A673 (cell line): ENCODE measurements around the gene CDHR4. TPM values are rescaled to one million over a fixed set of nuclear protein-coding genes. Genes with fewer than 3 reads are reported as not detected.

Experiments used
- BruUV-seq: library from RNA; stranded (reverse); fragments of 400-500 nt; replicated peaks from 2 replicates; lab custom pipeline; 2021; lab: Mats Ljungman, UMichigan
- CTCF ChIA-PET: fragments of 300-600 bp; sonication (Branson Sonifier 250); formaldehyde crosslinking; loops from one replicate; lab custom pipeline; 2022; ENCODE audit warnings: antibody characterized with exemption; lab: Charles Lee
- POLR2A ChIA-PET: fragments of 300-600 bp; sonication (Branson Sonifier 250); formaldehyde crosslinking; loops from one replicate; lab custom pipeline; 2022; ENCODE audit warnings: antibody characterized with exemption; ENCODE audit not compliant: low non-redundant PET; lab: Charles Lee
- DNase-seq: peaks from one replicate; pipeline ENCODE4 v3.0.0-alpha.2; 2015; ENCODE audit warnings: low spot score
- H3K27ac ChIP-seq: fragments of 200-600 bp; sonication (generic); 2 replicates; pipeline ENCODE4 v1.5.1; 2016; ENCODE audit warnings: mixed run types, low read depth, mild to moderate bottlenecking, mixed read lengths, antibody characterized with exemption, low read length; ENCODE audit not compliant: poor library complexity, severe bottlenecking
- H3K27me3 ChIP-seq: fragments of 200-600 bp; sonication (generic); replicated peaks from 2 replicates; pipeline ENCODE4 v1.6.1; 2017; ENCODE audit warnings: mixed run types, low read depth, mild to moderate bottlenecking, mixed read lengths, antibody characterized with exemption, low read length; ENCODE audit not compliant: insufficient read depth, poor library complexity
- H3K36me3 ChIP-seq: fragments of 200-600 bp; sonication (generic); 2 replicates; pipeline ENCODE4 v1.6.1; 2016; ENCODE audit warnings: mixed run types, mild to moderate bottlenecking, mixed read lengths, antibody characterized with exemption, low read length; ENCODE audit not compliant: insufficient read depth, poor library complexity, severe bottlenecking
- H3K4me1 ChIP-seq: fragments of 200-600 bp; sonication (generic); 2 replicates; pipeline ENCODE4 v1.6.1; 2017; ENCODE audit warnings: mixed run types, mild to moderate bottlenecking, mixed read lengths, antibody characterized with exemption, low read length; ENCODE audit not compliant: insufficient read depth, poor library complexity, severe bottlenecking
- H3K4me3 ChIP-seq: fragments of 200-600 bp; sonication (generic); 2 replicates; pipeline ENCODE4 v1.5.1; 2016; ENCODE audit warnings: low read depth, mixed run types, mild to moderate bottlenecking, mixed read lengths, low read length; ENCODE audit not compliant: poor library complexity, severe bottlenecking
- H3K9me3 ChIP-seq: fragments of 200-600 bp; sonication (generic); 2 replicates; pipeline ENCODE4 v1.6.1; 2016; ENCODE audit warnings: mixed run types, low read depth, mild to moderate bottlenecking, mixed read lengths, antibody characterized with exemption, low read length; ENCODE audit not compliant: poor library complexity, severe bottlenecking
- CTCF ChIP-seq: fragments of 300-800, 200-600 bp; sonication (generic); conservative IDR thresholded peaks from 2 replicates; pipeline ENCODE4 v1.5.1; 2017; ENCODE audit warnings: low read depth, mild to moderate bottlenecking, antibody characterized with exemption, low read length, moderate library complexity, mixed read lengths
- EZH2 ChIP-seq: fragments of 200-600 bp; sonication (generic); IDR thresholded peaks from 2 replicates; pipeline ENCODE4 v1.6.1; 2017; ENCODE audit warnings: borderline replicate concordance, low read depth, mild to moderate bottlenecking, mixed read lengths, antibody characterized with exemption, low read length; ENCODE audit not compliant: poor library complexity, severe bottlenecking
- intact Hi-C: fragments of 100-400 bp; cut with micrococcal nuclease; formaldehyde crosslinking; loops from one replicate; pipeline ENCODE4 v1.10.0; 2022; ENCODE audit not compliant: unreplicated experiment
- total RNA-seq: library from RNA; stranded (reverse); gene quantifications from 2 replicates; pipeline ENCODE4 v1.2.3, GENCODE V29; 2021

The CDHR4 gene
- total RNA-seq, 1 experiment from 2014 or later = not detected

DNA sequence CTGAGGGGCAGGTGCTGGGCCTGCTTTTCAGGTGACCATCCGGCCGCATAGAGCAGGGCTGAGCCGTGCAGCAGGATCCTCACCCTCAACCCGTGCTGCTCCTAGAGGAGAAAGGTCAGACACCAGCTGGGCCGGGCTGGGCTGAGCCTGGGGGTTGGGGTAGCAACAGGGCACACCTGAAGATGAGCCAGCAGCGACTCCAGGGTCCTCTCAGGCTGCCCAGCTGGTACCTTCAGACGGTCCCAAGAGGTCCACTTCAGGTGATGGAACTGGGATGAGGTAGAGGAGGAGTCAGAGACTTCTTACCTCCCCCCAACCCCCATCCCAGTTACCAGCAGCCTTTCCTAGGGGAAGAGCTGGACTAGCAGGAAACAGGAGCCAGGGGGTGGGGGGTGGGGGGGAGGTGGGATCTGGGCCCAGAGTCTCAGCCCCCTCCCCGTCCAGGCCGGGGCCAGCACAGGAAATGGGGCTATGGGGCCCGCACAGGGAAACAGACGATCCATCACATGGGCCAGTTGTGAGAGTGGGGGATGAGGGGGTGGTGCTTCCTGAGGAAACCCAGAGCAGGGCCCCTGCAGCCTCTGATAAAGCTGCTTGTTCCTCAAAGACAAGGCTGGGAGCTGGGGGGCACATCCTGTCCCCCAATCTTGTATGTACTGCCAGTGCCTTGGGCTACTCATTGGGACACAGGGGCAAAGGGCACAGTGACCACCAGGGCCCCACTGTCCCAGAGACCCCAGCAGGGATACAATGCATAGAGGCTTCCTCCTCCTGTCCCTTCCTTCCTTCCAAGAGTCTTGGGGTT lies 6.4 kb upstream of the CDHR4 start:
- peak overlapping the region; percentile 98 for H3K27ac ChIP-seq
- peaks cover 2% of the 10 kb centered on the region for H3K36me3 ChIP-seq
- ChIA-PET POLR2A (interaction anchor here (0.9 kb wide), 1 partner anchor 14 kb away, joined by 3 read pairs; no protein-coding TSS in a partner anchor), CTCF (interaction anchor here (0.9 to 1.9 kb wide), 2 partner anchors 30 to 33 kb away, joined by 8 to 20 read pairs; no protein-coding TSS in a partner anchor)
- DNase-seq = peak; percentile 79
- H3K4me1 ChIP-seq = peaks cover 37% of the 10 kb centered on the region
- no peaks in the 10 kb centered on the region for H3K27me3 ChIP-seq
- no TSS peak for BruUV-seq
- intact Hi-C loops = no loop called here
- H3K9me3 ChIP-seq = no peaks in the 10 kb centered on the region
- peak overlapping the region; percentile 17 for H3K4me3 ChIP-seq
- TF ChIP-seq EZH2 (no peak), CTCF (no peak)

- peak; percentile 91 for DNase-seq
- TF ChIP-seq CTCF (no peak), EZH2 (no peak)
- peaks cover 37% of the 10 kb centered on the region for H3K4me1 ChIP-seq
- H3K4me3 ChIP-seq = peak overlapping the region; percentile 17
- CTCF ChIA-PET = interaction anchor here (0.9 to 1.9 kb wide), 2 partner anchors 31 to 34 kb away, joined by 8 to 20 read pairs; no protein-coding TSS in a partner anchor
- no peaks in the 10 kb centered on the region for H3K27me3 ChIP-seq
- intact Hi-C loops = no loop called here
- peak overlapping the region; percentile 98 for H3K27ac ChIP-seq
- H3K36me3 ChIP-seq = peaks cover 2% of the 10 kb centered on the region
- POLR2A ChIA-PET = interaction anchor here (0.9 kb wide), 1 partner anchor 15 kb away, joined by 3 read pairs; no protein-coding TSS in a partner anchor
- BruUV-seq = no TSS peak
- no peaks in the 10 kb centered on the region for H3K9me3 ChIP-seq
These were observed 5.7 kb upstream of the CDHR4 start for GRCh38 chr3:49805367-49805782.

DNA sequence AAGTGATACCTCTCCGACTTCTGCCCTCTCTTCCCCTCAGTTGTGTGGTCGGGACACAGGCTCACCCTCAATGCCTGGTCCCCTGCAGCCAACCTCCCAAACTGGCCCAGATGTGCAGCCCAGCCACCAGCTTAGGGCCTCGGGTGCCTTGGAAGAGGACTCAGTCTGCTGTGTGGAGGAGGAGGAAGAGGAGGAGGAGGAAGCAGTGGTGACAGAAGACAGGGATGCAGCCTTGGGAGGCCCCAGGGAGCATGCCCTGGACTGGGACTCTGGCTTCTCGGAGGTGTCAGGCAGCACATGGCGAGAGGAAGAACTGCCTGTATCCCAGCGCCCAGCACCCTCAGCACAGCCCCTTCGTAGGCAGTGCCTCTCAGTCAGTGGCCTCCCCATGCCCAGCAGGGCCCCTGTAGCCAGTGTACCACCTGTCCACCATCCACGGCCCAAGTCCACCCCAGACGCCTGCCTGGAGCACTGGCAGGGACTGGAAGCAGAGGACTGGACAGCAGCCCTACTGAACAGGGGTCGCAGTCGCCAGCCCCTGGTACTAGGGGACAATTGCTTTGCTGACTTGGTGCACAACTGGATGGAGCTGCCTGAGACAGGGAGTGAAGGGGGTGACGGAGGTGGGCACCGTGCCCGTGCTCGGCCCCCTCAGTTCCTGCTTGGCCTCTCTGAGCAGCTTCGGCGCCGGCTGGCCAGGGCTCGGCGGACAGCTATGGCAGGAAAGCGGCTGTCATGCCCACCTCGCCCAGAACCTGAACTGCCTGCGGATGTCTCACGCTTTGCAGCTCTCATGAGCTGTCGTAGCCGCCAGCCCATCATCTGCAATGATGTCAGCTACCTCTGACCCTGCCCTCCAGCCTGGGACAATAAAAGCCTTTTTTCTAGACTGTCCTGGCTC lies 4.7 kb upstream of the CDHR4 start:
- intact Hi-C loops = no loop called here
- Histone ChIP-seq H3K36me3 (peaks cover 2% of the 10 kb centered on the region), H3K27me3 (no peaks in the 10 kb centered on the region), H3K4me3 (peak overlapping the region; percentile 64), H3K27ac (peak overlapping the region; percentile 98), H3K4me1 (peaks cover 37% of the 10 kb centered on the region), H3K9me3 (no peaks in the 10 kb centered on the region)
- ChIA-PET CTCF (interaction anchor here (1.9 kb wide), 1 partner anchor 35 kb away, joined by 8 read pairs; no protein-coding TSS in a partner anchor), POLR2A (no interaction called here)
- BruUV-seq = no TSS peak
- TF ChIP-seq CTCF = no peak
- no peak for TF ChIP-seq EZH2
- no peak for DNase-seq
